GM15510 (cell line): ENCODE data around the gene PACS1.

Experiments
- POLR2A ChIP-seq: IDR thresholded peaks from 3 replicates; pipeline ENCODE4 v1.6.1; 2011; ENCODE audit warnings: borderline replicate concordance; ENCODE audit not compliant: insufficient read length; ENCODE audit errors: extremely low read depth

PACS1 gene

DNA sequence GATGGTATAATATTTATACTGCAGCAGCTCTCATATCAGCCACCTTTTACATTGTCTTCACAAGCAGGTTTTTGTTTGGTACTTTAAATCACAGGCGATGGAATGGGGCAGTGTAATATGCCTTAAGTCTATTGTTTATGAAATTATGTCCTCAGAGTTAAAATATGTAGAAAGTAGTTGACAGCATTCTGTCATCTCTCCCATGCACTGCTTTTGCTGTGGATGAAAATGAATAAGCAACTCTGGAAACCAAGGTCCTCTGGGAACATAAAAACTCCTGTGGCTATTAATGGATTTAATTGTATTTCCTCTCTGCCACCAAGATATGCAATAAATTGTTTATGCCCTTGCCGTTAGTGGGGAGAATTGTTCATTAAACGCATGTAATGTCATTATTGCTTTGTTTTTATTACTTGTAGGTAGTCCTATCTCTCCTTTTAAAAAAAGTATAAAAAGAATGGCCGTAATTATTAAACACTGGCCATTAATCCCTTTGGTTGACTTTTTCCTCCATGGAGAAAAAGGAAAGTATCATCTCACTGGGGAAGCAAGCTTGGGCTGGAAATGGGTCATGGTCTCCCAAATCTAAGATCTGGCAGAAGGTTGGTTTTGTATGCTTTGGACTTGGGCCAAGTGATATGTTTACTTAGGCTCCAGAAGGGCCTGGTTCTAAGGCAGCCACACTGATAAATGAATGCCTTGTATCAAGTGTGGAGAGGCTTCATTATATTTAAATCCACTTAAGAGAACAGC is 13.1 kb downstream of the PACS1 start:
- TF ChIP-seq POLR2A = no peak

DNA sequence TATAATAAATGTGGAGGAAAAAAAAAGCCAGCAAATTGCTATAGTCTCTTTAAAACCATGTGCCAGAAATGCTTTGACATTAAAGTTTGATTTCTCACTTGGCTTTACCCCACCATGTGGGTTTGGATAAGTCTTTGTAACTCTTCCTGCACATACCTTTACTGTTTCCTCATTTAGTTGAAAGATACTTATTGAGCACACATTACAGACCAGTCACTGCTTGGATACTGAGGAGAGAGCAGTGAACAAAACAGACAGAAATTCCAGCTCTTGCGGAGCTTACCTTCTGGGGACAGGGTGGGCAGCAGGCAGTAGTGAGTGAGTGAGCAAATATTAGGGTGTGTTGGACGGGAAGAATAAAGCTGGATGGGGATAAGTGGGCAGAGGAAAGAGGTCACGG is 13.7 kb downstream of the PACS1 start:
- TF ChIP-seq POLR2A = no peak

DNA sequence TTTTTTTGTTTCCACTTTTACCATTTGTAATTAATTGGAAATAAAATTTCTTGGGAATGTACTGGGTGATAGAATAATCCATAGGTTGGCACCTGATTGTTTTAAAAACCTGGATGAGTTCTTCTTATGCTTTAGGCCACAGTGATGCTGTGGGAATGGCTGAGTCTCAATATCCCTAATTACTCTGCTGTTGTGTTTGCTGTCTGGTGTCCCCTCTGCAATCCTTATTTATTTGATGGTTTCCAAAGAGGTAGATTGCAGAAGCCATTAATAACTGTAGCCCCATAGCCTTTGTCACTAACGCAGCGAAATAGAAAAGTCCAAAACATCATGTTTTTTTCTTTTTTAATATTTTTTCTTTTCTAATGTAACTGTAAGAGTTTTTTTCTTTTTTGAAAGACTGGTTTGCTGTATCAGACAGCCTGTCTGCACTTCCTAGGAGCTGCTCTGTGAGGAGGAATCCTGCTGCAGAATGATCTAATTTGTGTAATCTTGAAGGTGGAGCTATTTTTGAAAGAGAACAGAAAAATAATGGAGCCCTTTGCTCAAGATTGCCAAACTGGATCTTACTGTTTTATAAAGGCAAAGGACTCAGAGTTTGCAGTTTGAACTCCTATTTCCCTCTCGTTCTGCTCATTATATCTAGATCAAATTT is 14.9 kb downstream of the PACS1 start:
- no peak for TF ChIP-seq POLR2A

DNA sequence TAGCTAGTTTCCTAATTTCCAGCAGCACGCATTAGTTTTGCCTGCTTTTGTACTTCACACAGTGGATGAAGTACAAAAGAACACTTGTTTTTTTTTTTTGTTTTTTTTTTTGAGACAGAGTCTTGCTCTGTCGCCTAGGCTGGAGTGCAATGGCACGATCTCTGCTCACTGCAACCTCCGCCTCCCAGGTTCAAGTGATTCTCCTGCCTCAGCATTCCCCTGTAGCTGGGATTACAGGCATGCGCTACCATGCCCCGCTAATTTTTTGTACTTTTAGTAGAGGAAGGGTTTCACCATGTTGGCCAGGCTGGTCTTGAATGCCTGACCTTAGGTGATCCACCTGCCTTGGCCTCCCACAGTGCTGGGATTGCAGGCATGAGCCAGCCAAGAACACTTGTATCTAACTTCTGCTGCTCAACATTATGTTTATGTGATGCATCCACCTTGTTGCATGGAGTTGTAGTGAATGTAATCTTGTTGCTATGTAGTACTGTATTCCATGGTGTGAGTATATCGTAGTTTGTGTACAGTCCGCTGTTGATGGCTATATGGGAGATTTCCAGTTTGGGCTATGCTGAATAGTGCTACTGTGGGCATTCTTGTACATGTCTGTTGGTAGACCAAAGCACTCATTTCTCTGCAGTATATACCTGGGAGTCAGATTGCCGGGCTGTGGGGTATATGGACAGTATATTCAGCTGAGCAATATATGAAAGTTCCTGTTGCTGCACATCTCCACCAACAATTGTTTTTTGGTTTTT is 17.3 kb downstream of the PACS1 start:
- TF ChIP-seq POLR2A = no peak

DNA sequence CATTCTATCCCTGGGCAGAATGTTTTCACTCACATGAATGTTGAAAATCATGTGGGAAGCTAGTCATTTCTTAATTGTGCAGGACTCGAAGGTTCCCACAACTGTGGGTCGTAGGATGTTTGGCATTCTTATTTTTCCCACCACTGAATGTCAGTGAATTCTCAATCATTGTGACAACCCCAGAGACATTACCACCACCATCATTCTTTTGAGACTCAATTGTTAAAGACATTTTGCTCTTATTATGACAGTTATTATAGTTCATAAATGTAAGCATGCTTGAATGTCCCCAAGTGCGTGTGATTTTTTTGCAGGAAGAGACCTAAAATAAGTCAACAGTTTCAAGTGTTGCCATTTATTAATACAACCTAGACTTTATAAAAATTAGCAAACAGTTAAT is 19.0 kb downstream of the PACS1 start:
- no peak for TF ChIP-seq POLR2A

DNA sequence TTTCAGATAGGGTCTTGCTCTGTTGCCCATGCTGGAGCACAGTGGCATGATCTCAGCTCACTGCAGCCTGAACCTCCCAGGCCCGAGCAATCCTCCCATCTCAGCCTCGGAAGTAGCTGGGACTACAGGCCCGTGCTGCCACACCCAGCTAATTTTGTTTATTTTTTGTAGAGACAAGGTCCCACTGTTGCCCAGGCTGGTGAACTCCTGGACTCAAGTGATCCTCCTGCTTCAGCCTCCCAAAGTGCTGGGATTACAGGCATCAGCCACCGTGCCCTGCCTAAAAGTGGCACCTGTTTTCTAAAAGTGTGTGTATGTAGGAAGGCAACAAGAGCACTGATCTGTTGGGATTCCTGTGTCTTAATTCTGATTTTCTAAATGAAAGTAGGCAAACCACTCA is 20.2 kb downstream of the PACS1 start:
- TF ChIP-seq POLR2A = no peak

- no peak for TF ChIP-seq POLR2A
Observed at GRCh38 chr11:66100272-66101065, 30.4 kb downstream of the PACS1 start.

- TF ChIP-seq POLR2A = no peak
Observed at GRCh38 chr11:66101066-66101464, 31.0 kb downstream of the PACS1 start.

DNA sequence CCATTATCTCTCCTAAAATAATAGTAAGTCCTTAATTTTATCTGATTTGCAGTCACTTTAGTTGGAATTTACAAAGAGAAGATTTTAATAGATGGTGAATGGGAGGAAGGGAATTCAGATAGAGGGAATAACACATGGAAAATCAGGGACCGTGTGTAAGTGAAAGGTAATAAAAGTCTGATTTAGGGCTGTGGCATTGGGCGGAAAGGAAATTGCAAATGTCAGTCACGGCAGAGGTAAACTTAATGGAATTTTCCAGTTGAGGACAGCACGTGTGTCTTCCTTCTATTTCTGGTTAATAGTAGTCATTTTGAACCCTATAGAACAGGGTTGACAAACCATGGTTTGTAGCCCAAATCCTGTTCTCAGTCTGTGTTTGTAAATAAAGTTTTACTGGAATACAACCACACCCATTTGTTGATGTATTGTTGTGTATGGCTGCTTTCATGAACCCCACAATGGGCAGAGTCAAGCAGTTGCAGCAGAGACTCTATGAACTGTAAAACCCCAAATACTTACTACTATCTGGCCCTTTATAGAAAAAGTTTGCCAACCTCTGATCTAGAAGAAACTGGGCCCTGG is 34.1 kb downstream of the PACS1 start:
- TF ChIP-seq POLR2A = no peak

- no peak for TF ChIP-seq POLR2A
Observed at GRCh38 chr11:66106786-66107599, 36.9 kb downstream of the PACS1 start.

DNA sequence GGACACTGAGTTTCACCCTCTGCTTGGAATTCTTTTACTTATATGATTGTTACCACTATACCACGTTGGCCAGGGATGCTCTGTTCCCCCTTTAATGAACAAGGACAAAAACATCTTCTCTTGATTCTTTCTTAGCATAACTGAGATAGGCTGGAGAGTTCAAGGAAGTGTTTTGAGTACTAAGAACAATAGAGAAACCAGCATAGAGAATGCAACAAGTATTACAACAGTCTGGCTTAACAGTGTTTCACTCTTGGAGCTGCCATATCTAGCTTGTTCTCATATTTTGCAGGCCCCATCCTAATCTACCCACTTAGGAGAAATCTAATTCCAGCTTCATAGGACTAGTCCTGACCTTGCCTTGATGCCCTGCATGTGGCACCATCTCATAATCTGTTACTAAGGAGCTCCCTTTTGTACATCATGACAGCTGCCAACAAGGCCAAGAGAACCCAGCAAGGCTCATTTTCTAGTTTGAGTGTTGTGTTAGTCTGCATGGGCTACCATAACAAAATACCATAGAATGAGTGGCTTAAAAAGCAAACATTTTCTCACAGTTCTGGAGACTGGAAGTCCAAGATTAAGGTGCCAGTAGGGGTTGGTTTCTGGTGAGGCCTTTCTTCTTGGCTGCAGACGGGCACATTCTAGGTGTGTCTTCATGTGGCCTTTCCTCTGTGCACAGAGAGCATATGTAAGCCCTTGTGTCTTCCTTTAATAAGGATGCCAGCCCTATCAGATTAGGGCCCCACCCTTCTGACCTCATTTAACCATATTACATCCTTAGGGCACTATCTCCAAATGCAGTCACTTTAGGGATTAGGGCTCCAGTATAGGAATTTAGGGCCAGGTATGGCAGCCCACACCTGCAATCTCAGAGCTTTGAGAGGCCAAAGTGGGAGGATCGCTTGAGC is 37.8 kb downstream of the PACS1 start:
- no peak for TF ChIP-seq POLR2A

- TF ChIP-seq POLR2A = no peak
Observed at GRCh38 chr11:66109294-66109693, 39.2 kb downstream of the PACS1 start.

DNA sequence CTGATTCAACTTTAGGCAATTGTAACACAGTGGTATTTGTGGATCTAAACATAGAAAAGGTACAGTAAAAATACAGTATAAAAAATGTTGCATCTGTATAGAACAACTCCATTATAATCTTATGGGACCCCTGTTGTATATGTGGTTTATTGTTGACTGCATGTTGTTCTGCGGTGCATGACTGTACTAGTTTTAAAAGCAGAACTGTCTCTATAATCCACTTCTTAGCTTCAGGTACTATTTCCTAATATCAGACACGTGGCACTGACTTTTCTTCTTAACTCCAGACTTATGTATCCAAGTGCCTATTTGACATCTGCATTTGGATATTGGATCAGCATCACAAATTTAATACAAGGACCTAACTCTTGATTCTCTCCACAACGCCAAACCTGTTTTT is 41.1 kb downstream of the PACS1 start:
- no peak for TF ChIP-seq POLR2A
